OCI-LY1 (cell line): Measurements from ENCODE around the gene COPRS.

Source experiments
- EZH2 ChIP-seq: fragments of 200-600 bp; sonication (generic), shearing (Covaris generic); IDR thresholded peaks from 2 replicates; pipeline ENCODE4 v1.8.0; 2017; ENCODE audit warnings: borderline replicate concordance, mixed run types, mild to moderate bottlenecking, antibody characterized with exemption, low read length, moderate library complexity, mixed read lengths
- TF ChIP-seq, protein P1 (sequence below): fragments of 200-600 bp; sonication (generic), shearing (Covaris generic); IDR thresholded peaks from 2 replicates; pipeline ENCODE4 v1.5.1; 2017; ENCODE audit warnings: mild to moderate bottlenecking, antibody characterized with exemption, low read length, moderate library complexity, mixed read lengths

DNA sequence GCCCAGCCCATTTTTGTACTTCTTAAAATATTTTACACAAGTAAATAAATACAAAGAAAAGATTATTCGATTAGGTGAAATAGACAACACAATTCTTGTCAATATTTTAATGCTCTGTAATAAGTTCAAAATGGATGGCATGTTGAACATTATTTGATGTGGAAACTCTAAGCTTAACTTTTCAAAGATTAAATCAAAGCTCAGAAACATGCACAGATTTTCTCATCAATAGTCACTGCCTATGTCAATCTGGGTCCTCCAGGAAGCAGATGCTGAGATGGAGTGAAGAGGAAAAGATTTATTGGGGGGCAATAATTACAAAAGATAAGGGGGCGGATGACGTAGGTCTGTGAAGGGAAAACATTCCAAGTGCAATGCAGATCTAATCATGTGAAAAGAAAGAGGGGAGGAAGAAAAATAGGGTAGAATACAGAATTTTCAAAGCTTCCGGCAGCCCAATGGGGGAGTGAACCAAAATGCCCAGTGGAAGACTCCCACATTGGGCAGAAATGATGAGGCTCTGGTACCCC lies 50.5 kb downstream of the COPRS start:
- TF ChIP-seq, protein P1, sequence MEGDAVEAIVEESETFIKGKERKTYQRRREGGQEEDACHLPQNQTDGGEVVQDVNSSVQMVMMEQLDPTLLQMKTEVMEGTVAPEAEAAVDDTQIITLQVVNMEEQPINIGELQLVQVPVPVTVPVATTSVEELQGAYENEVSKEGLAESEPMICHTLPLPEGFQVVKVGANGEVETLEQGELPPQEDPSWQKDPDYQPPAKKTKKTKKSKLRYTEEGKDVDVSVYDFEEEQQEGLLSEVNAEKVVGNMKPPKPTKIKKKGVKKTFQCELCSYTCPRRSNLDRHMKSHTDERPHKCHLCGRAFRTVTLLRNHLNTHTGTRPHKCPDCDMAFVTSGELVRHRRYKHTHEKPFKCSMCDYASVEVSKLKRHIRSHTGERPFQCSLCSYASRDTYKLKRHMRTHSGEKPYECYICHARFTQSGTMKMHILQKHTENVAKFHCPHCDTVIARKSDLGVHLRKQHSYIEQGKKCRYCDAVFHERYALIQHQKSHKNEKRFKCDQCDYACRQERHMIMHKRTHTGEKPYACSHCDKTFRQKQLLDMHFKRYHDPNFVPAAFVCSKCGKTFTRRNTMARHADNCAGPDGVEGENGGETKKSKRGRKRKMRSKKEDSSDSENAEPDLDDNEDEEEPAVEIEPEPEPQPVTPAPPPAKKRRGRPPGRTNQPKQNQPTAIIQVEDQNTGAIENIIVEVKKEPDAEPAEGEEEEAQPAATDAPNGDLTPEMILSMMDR = no peak
- no peak for TF ChIP-seq EZH2
